Neural progenitor cell (in vitro differentiated cells): ENCODE results near the gene KRT5. TPM values are rescaled to one million over a fixed set of nuclear protein-coding genes. Genes with fewer than 3 reads are reported as not detected.

Source experiments
- DNase-seq: peaks from one replicate; pipeline ENCODE4 v3.0.0-alpha.2; 2016; ENCODE audit warnings: low spot score
- H2AFZ ChIP-seq: fragments of 200-600 bp; sonication (generic); replicated peaks from 2 replicates; pipeline ENCODE4 v1.6.1; 2016; ENCODE audit warnings: antibody characterized with exemption
- H3F3A ChIP-seq: fragments of 200-600 bp; sonication (generic); 2 replicates; pipeline ENCODE4 v1.6.1; 2016; ENCODE audit warnings: antibody characterized with exemption, low read depth
- H3K27ac ChIP-seq: fragments of 200-600 bp; sonication (generic); 2 replicates; pipeline ENCODE4 v1.5.1; 2016; ENCODE audit warnings: mild to moderate bottlenecking
- H3K27me3 ChIP-seq: fragments of 200-600 bp; sonication (generic); 2 replicates; pipeline ENCODE4 v1.6.1; 2016; ENCODE audit warnings: mild to moderate bottlenecking, moderate library complexity
- H3K36me3 ChIP-seq: fragments of 200-600 bp; sonication (generic); 2 replicates; pipeline ENCODE4 v1.5.1; 2016
- H3K4me1 ChIP-seq: fragments of 200-600 bp; sonication (generic); 2 replicates; pipeline ENCODE4 v1.6.1; 2016; ENCODE audit warnings: mixed run types
- H3K4me2 ChIP-seq: fragments of 200-600 bp; sonication (generic); 2 replicates; pipeline ENCODE4 v1.6.1; 2016
- H3K4me3 ChIP-seq: fragments of 200-600 bp; sonication (generic); 2 replicates; pipeline ENCODE4 v1.5.1; 2016
- H3K79me2 ChIP-seq: fragments of 200-600 bp; sonication (generic); 2 replicates; pipeline ENCODE4 v1.6.1; 2016; ENCODE audit warnings: low read depth
- H3K9ac ChIP-seq: fragments of 200-600 bp; sonication (generic); 2 replicates; pipeline ENCODE4 v1.6.1; 2016
- H3K9me3 ChIP-seq: fragments of 200-600 bp; sonication (generic); 2 replicates; pipeline ENCODE4 v1.5.1; 2016; ENCODE audit warnings: low read depth
- H4K20me1 ChIP-seq: fragments of 200-600 bp; sonication (generic); 2 replicates; pipeline ENCODE4 v1.6.1; 2016; ENCODE audit warnings: low read depth
- H3K27ac Mint-ChIP-seq: 3 replicates; pipeline ENCODE4 v1.8.0; 2021; ENCODE audit warnings: mixed read lengths
- H3K27me3 Mint-ChIP-seq: 2 replicates; pipeline ENCODE4 v1.8.0; 2022; ENCODE audit warnings: low read depth, mild to moderate bottlenecking, inconsistent platforms, moderate library complexity, mixed read lengths; ENCODE audit not compliant: insufficient read depth
- H3K36me3 Mint-ChIP-seq: 3 replicates; pipeline ENCODE4 v1.8.0; 2021; ENCODE audit warnings: mixed read lengths
- H3K4me1 Mint-ChIP-seq: 3 replicates; pipeline ENCODE4 v1.8.0; 2021; ENCODE audit warnings: mixed read lengths
- H3K4me3 Mint-ChIP-seq: 3 replicates; pipeline ENCODE4 v1.8.0; 2021; ENCODE audit warnings: mild to moderate bottlenecking, moderate library complexity, mixed read lengths
- H3K9me3 Mint-ChIP-seq: 3 replicates; pipeline ENCODE4 v1.8.0; 2020; ENCODE audit warnings: mixed read lengths
- CTCF ChIP-seq: fragments of 200-600 bp; sonication (generic); IDR thresholded peaks from 2 replicates; pipeline ENCODE4 v1.5.1; 2017; ENCODE audit warnings: antibody characterized with exemption, mild to moderate bottlenecking
- EZH2 ChIP-seq: fragments of 200-600 bp; sonication (generic); IDR thresholded peaks from 2 replicates; pipeline ENCODE4 v1.6.1; 2017; ENCODE audit warnings: antibody characterized with exemption, mild to moderate bottlenecking, moderate library complexity
- EZH2phosphoT487 ChIP-seq: fragments of 200-600 bp; sonication (generic); IDR thresholded peaks from 2 replicates; pipeline ENCODE4 v1.6.1; 2017; ENCODE audit warnings: antibody characterized with exemption
- total RNA-seq: library from RNA; depleted of rRNA; stranded (reverse); fragments of >200 nt; gene quantifications from 2 replicates; pipeline ENCODE4 v1.2.3, GENCODE V29; 2015; ENCODE audit warnings: low replicate concordance

Gene KRT5
- total RNA-seq, 1 donor from 2014 or later = not detected

- H3K27ac ChIP-seq = no peak overlapping the region
- H3F3A ChIP-seq = no peaks in the 10 kb centered on the region
- TF ChIP-seq CTCF (no peak), EZH2phosphoT487 (no peak), EZH2 (no peak)
- H3K4me1 ChIP-seq = no peaks in the 10 kb centered on the region
- Mint-ChIP-seq H3K27me3 (peaks cover 6% of the 10 kb centered on the region), H3K4me1 (no peaks in the 10 kb centered on the region), H3K36me3 (no peaks in the 10 kb centered on the region), H3K4me3 (no peak overlapping the region), H3K9me3 (no peaks in the 10 kb centered on the region), H3K27ac (no peak overlapping the region)
- no peak for DNase-seq
- no peaks in the 10 kb centered on the region for H3K79me2 ChIP-seq
- H3K36me3 ChIP-seq = no peaks in the 10 kb centered on the region
- no peaks in the 10 kb centered on the region for H3K27me3 ChIP-seq
- no peak overlapping the region for H3K4me3 ChIP-seq
- H4K20me1 ChIP-seq = no peaks in the 10 kb centered on the region
- H3K9me3 ChIP-seq = no peaks in the 10 kb centered on the region
- no peak overlapping the region for H3K9ac ChIP-seq
- H3K4me2 ChIP-seq = no peak overlapping the region
- no peak overlapping the region for H2AFZ ChIP-seq
These were observed 50.3 kb downstream of the KRT5 start for GRCh38 chr12:52469853-52470252.

- Histone ChIP-seq H3K9me3 (no peaks in the 10 kb centered on the region), H4K20me1 (no peaks in the 10 kb centered on the region), H3K4me3 (no peak overlapping the region), H3K4me2 (no peak overlapping the region), H3F3A (no peaks in the 10 kb centered on the region), H3K36me3 (no peaks in the 10 kb centered on the region), H3K27me3 (no peaks in the 10 kb centered on the region), H2AFZ (no peak overlapping the region), H3K27ac (no peak overlapping the region), H3K4me1 (no peaks in the 10 kb centered on the region), H3K79me2 (no peaks in the 10 kb centered on the region), H3K9ac (no peak overlapping the region)
- Mint-ChIP-seq H3K27ac (no peak overlapping the region), H3K9me3 (no peaks in the 10 kb centered on the region), H3K27me3 (peaks cover 2% of the 10 kb centered on the region), H3K4me3 (no peak overlapping the region), H3K4me1 (no peaks in the 10 kb centered on the region), H3K36me3 (no peaks in the 10 kb centered on the region)
- no peak for DNase-seq
- no peak for TF ChIP-seq CTCF
- TF ChIP-seq EZH2phosphoT487 = no peak
- no peak for TF ChIP-seq EZH2
These were observed 55.3 kb downstream of the KRT5 start for GRCh38 chr12:52464897-52465296.

Other genes starting within 250 kb of the KRT5 start
- not detected in 2 replicates for gene KRT86, start 245.7 kb downstream of the KRT5 start, total RNA-seq
- 0.09 TPM in 1 of 2 replicates, not detected in the other for gene KRT81, start 228.9 kb downstream of the KRT5 start, total RNA-seq
- gene KRT83, start 199.0 kb downstream of the KRT5 start, total RNA-seq = not detected in 2 replicates
- not detected in 2 replicates for gene KRT85, start 152.9 kb downstream of the KRT5 start, total RNA-seq
- gene KRT84, start 134.7 kb downstream of the KRT5 start, total RNA-seq = not detected in 2 replicates
- gene KRT82, start 114.1 kb downstream of the KRT5 start, total RNA-seq = not detected in 2 replicates
- gene KRT75, start 86.0 kb downstream of the KRT5 start, total RNA-seq = not detected in 2 replicates
- not detected in 2 replicates for gene KRT6B, start 68.2 kb downstream of the KRT5 start, total RNA-seq
- not detected in 2 replicates for gene KRT6C, start 46.6 kb downstream of the KRT5 start, total RNA-seq
- not detected in 2 replicates for gene KRT6A, start 27.1 kb downstream of the KRT5 start, total RNA-seq
- not detected in 2 replicates for gene KRT71, start 32.8 kb upstream of the KRT5 start, total RNA-seq
- not detected in 2 replicates for gene KRT74, start 53.4 kb upstream of the KRT5 start, total RNA-seq
- not detected in 2 replicates for gene KRT72, start 81.1 kb upstream of the KRT5 start, total RNA-seq
- not detected in 2 replicates for gene KRT73, start 98.2 kb upstream of the KRT5 start, total RNA-seq
- gene KRT2, start 131.8 kb upstream of the KRT5 start, total RNA-seq = not detected in 2 replicates
- not detected in 2 replicates for gene KRT1, start 160.0 kb upstream of the KRT5 start, total RNA-seq
- 0.47 TPM in 1 of 2 replicates, not detected in the other for gene KRT77, start 183.1 kb upstream of the KRT5 start, total RNA-seq